ENCODE results near the gene BRSK2.

DNA sequence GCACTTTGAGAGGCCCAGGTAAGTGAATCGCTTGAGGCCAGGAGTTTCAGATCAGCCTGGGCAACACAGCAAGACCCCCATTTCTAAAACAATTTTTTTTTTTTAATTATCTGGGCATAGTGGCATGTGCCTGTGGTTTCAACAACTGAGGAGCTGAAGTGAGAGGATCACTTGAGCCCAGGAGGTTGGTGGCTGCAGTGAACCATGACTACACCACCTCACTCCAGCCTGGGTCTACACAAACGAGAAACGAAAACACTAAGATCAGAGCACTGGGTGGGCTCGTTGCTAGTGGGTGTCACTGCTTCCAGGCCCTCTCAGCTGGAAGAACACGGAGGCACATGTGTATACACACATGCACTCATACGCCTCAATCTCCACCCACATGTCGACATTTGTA is 100.9 kb downstream of the BRSK2 start:
- TF ChIP-seq, protein P1, sequence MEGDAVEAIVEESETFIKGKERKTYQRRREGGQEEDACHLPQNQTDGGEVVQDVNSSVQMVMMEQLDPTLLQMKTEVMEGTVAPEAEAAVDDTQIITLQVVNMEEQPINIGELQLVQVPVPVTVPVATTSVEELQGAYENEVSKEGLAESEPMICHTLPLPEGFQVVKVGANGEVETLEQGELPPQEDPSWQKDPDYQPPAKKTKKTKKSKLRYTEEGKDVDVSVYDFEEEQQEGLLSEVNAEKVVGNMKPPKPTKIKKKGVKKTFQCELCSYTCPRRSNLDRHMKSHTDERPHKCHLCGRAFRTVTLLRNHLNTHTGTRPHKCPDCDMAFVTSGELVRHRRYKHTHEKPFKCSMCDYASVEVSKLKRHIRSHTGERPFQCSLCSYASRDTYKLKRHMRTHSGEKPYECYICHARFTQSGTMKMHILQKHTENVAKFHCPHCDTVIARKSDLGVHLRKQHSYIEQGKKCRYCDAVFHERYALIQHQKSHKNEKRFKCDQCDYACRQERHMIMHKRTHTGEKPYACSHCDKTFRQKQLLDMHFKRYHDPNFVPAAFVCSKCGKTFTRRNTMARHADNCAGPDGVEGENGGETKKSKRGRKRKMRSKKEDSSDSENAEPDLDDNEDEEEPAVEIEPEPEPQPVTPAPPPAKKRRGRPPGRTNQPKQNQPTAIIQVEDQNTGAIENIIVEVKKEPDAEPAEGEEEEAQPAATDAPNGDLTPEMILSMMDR (IDR thresholded peaks at IDR 0.05 in 4 of 5, conservative IDR thresholded peaks at IDR 0.05 in 1 of 5), result no peak
- no peak for TF ChIP-seq POLR2A (IDR thresholded peaks at IDR 0.05)
